ENCODE results near the gene ELK3. TPM values are rescaled to one million over a fixed set of nuclear protein-coding genes. Genes with fewer than 3 reads are reported as not detected.

The ELK3 gene
- total and polyA plus RNA-seq, 9 of the 15 experiments (the other 6 are each of a cell fraction or from before 2014, with no cell fraction given) = 1.5 to 5.5 (median 2.9) TPM

- H3K79me2 ChIP-seq (ENCODE audit: control insufficient read depth, insufficient read depth, low read length) = no peaks in the 10 kb centered on the region
- peaks cover 0 to 11% of the 10 kb centered on the region in 2 experiments; a peak in 1 of 5 replicates for H3K27me3 ChIP-seq (ENCODE audit: control insufficient read depth in 2 of 2, insufficient read depth in 2 of 2, low read length in 2 of 2)
- H3K36me3 ChIP-seq (ENCODE audit: control insufficient read depth, insufficient read depth, low read length) = no peaks in the 10 kb centered on the region
- in situ Hi-C loops (cut with MboI) (no loop called here), intact Hi-C loops (cut with micrococcal nuclease) (loop anchor here (5.0 kb wide), 1 partner anchor 42 kb away; no protein-coding TSS in a partner anchor)
- CTCF ChIA-PET (ENCODE audit: low intra/inter-chr PET ratio) = no interaction called here
- no TSS peak for BruUV-seq (replicated peaks)
- no peaks in the 10 kb centered on the region for H3K9me3 ChIP-seq (replicated peaks; ENCODE audit: control insufficient read depth, insufficient read depth, low read depth, low read length)
- DNase-seq (ENCODE audit: extremely low read depth in 1 of 4, low spot score in 3 of 4) = no peak
- H3K27ac ChIP-seq (ENCODE audit: extremely low read depth, low read depth, low read length) = no peak overlapping the region
- no peaks in the 10 kb centered on the region for H4K20me1 ChIP-seq (replicated peaks; ENCODE audit: control insufficient read depth, insufficient read depth, low read length)
- no peak overlapping the region for H3K4me3 ChIP-seq
- FAIRE-seq = no peak
- POLR2A ChIA-PET = interaction anchor here (0.6 kb wide), 1 partner anchor 270 kb away, joined by 5 read pairs; no protein-coding TSS in a partner anchor
- H2AFZ ChIP-seq (ENCODE audit: low read depth, low read length) = no peak overlapping the region
- ATAC-seq = no peak
- H3K4me1 ChIP-seq (replicated peaks in 1 of 2; ENCODE audit: control insufficient read depth in 2 of 2, insufficient read depth in 2 of 2, low read length in 2 of 2) = peaks cover 8 to 12% of the 10 kb centered on the region in 2 experiments
- no peak overlapping the region for H3K9ac ChIP-seq (ENCODE audit: insufficient read depth in 1 of 2, low read depth in 2 of 2, low read length in 2 of 2)
- H3K9me1 ChIP-seq (ENCODE audit: control insufficient read depth, insufficient read depth, low read length) = no peaks in the 10 kb centered on the region
- no peak overlapping the region for H3K4me2 ChIP-seq (ENCODE audit: insufficient read depth, low read length)
- TF ChIP-seq MTA2 (IDR thresholded peaks at IDR 0.05; ENCODE audit: low read depth) (no peak), NCOA2 (IDR thresholded peaks at IDR 0.05; ENCODE audit: partially characterized antibody in 2 of 2) (no peak), JUND (IDR thresholded peaks at IDR 0.05; ENCODE audit: borderline replicate concordance, low read depth, low read length) (peak; percentile 51; the same call in 1 of the 2 replicates), JUND (tag; IDR thresholded peaks at IDR 0.05; ENCODE audit: borderline replicate concordance, low read depth, low read length) (peak; percentile 70), MIER1 (IDR thresholded peaks at IDR 0.05; ENCODE audit: low read depth) (no peak), ZNF436 (CRISPR knock-in tag; IDR thresholded peaks at IDR 0.05) (no peak), THRA (IDR thresholded peaks at IDR 0.05) (no peak), ZNF780A (CRISPR knock-in tag; IDR thresholded peaks at IDR 0.05) (no peak), ZNF398 (CRISPR knock-in tag; IDR thresholded peaks at IDR 0.05) (no peak), FOXP1 (CRISPR knock-in tag; IDR thresholded peaks at IDR 0.05) (no peak)
- TF ChIP-seq, protein P1, sequence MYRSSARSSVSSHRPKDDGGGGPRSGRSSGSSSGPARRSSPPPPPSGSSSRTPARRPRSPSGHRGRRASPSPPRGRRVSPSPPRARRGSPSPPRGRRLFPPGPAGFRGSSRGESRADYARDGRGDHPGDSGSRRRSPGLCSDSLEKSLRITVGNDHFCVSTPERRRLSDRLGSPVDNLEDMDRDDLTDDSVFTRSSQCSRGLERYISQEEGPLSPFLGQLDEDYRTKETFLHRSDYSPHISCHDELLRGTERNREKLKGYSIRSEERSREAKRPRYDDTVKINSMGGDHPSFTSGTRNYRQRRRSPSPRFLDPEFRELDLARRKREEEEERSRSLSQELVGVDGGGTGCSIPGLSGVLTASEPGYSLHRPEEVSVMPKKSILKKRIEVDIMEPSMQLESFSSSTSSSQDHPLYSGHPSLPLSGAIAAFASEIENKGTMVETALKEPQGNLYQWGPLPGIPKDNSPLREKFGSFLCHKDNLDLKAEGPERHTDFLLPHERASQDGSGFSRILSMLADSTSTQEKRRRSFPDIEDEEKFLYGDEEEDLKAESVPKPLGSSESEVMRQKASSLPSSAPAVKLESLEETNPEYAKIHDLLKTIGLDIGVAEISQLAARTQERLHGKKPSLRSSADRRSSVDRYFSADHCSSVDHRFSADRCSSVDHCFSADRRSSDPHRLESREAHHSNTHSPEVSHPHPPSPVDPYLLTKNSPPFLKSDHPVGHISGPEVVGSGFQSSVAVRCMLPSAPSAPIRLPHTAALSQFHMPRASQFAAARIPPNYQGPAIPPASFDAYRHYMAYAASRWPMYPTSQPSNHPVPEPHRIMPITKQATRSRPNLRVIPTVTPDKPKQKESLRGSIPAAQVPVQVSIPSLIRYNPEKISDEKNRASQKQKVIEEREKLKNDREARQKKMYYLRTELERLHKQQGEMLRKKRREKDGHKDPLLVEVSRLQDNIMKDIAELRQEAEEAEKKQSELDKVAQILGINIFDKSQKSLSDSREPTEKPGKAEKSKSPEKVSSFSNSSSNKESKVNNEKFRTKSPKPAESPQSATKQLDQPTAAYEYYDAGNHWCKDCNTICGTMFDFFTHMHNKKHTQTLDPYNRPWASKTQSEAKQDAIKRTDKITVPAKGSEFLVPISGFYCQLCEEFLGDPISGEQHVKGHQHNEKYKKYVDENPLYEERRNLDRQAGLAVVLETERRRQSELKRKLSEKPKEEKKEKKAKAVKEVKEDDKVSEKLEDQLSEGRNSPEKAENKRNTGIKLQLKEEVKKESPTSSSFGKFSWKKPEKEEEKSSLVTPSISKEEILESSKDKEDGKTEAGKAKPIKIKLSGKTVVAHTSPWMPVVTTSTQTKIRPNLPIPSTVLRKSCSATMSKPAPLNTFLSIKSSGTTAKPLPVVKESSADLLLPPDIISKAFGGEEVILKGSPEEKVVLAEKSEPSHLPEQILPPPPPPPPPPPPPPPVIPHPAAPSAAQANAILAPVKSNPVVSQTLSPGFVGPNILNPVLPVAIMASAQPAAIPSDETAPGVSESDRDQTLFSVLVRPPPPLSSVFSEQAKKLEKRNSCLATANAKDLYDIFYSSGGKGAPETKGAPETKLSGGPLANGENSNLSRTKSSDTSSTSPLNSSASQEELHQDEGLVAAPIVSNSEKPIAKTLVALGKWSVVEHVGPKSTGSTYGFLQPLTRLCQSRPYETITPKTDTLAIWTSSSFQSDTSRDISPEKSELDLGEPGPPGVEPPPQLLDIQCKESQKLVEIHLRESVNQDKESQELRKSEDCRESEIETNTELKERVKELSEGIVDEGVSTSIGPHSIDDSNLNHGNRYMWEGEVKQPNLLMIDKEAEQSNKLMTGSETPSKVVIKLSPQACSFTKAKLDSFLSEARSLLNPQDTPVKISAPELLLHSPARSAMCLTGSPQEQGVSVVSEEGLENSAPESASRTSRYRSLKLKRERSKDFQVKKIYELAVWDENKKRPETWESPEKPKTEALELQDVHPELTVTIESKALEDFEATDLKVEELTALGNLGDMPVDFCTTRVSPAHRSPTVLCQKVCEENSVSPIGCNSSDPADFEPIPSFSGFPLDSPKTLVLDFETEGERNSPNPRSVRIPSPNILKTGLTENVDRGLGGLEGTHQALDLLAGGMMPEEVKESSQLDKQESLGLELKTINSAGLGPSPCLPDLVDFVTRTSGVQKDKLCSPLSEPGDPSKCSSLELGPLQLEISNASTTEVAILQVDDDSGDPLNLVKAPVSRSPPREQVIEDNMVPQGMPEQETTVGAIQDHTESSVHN (IDR thresholded peaks at IDR 0.05; ENCODE audit: borderline replicate concordance in 1 of 2, low read depth in 1 of 2) = no peak
Observed at GRCh38 chr12:96198965-96199364, 4.8 kb downstream of the ELK3 start.
